ENCODE data around the gene PAK6. TPM values are rescaled to one million over a fixed set of nuclear protein-coding genes. Genes with fewer than 3 reads are reported as not detected.

The PAK6 gene
- total RNA-seq, 1 donor from 2014 or later: 13.2 TPM

- H3K36me3 Mint-ChIP-seq (ENCODE audit: insufficient read depth): peaks cover 14% of the 10 kb centered on the region
- DNase-seq (ENCODE audit: low spot score, unreplicated experiment): no peak
- TF ChIP-seq CTCF (IDR thresholded peaks at IDR 0.05; ENCODE audit: unreplicated experiment): no peak
- H3K4me1 Mint-ChIP-seq (ENCODE audit: low read depth): no peaks in the 10 kb centered on the region
- no peaks in the 10 kb centered on the region for H3K9me3 Mint-ChIP-seq (ENCODE audit: low read depth)
- H3K27ac Mint-ChIP-seq: no peak overlapping the region
- no peak overlapping the region for H3K4me3 Mint-ChIP-seq (ENCODE audit: low read depth)
- no peaks in the 10 kb centered on the region for H3K27me3 Mint-ChIP-seq
These were observed 34.8 kb upstream of the PAK6 start for GRCh38 chr15:40204100-40204499.

- no peaks in the 10 kb centered on the region for H3K4me1 Mint-ChIP-seq (ENCODE audit: low read depth)
- peak; percentile 86 for TF ChIP-seq CTCF (IDR thresholded peaks at IDR 0.05; ENCODE audit: unreplicated experiment)
- H3K4me3 Mint-ChIP-seq (ENCODE audit: low read depth): no peak overlapping the region
- no peaks in the 10 kb centered on the region for H3K9me3 Mint-ChIP-seq (ENCODE audit: low read depth)
- H3K27me3 Mint-ChIP-seq: no peaks in the 10 kb centered on the region
- peak; percentile 36 for DNase-seq (ENCODE audit: low spot score, unreplicated experiment)
- peaks cover 8% of the 10 kb centered on the region for H3K36me3 Mint-ChIP-seq (ENCODE audit: insufficient read depth)
- H3K27ac Mint-ChIP-seq: peak overlapping the region; percentile 29
These were observed 21.6 kb upstream of the PAK6 start for GRCh38 chr15:40217166-40217824.

- no peak overlapping the region for H3K4me3 Mint-ChIP-seq (ENCODE audit: low read depth)
- no peaks in the 10 kb centered on the region for H3K27me3 Mint-ChIP-seq
- peaks cover 7% of the 10 kb centered on the region for H3K36me3 Mint-ChIP-seq (ENCODE audit: insufficient read depth)
- no peaks in the 10 kb centered on the region for H3K4me1 Mint-ChIP-seq (ENCODE audit: low read depth)
- no peak overlapping the region for H3K27ac Mint-ChIP-seq
- H3K9me3 Mint-ChIP-seq (ENCODE audit: low read depth): no peaks in the 10 kb centered on the region
- no peak for TF ChIP-seq CTCF (IDR thresholded peaks at IDR 0.05; ENCODE audit: unreplicated experiment)
- no peak for DNase-seq (ENCODE audit: low spot score, unreplicated experiment)
These were observed 19.1 kb upstream of the PAK6 start for GRCh38 chr15:40219801-40220200.

- DNase-seq (ENCODE audit: low spot score, unreplicated experiment): no peak
- TF ChIP-seq CTCF (IDR thresholded peaks at IDR 0.05; ENCODE audit: unreplicated experiment): no peak
- Mint-ChIP-seq H3K4me1 (ENCODE audit: low read depth) (no peaks in the 10 kb centered on the region), H3K9me3 (ENCODE audit: low read depth) (no peaks in the 10 kb centered on the region), H3K4me3 (ENCODE audit: low read depth) (no peak overlapping the region), H3K36me3 (ENCODE audit: insufficient read depth) (peaks cover 8% of the 10 kb centered on the region), H3K27me3 (no peaks in the 10 kb centered on the region), H3K27ac (no peak overlapping the region)
These were observed 16.7 kb upstream of the PAK6 start for GRCh38 chr15:40222131-40222530.

- Mint-ChIP-seq H3K4me3 (ENCODE audit: low read depth) (no peak overlapping the region), H3K4me1 (ENCODE audit: low read depth) (no peaks in the 10 kb centered on the region), H3K27me3 (no peaks in the 10 kb centered on the region), H3K27ac (no peak overlapping the region), H3K9me3 (ENCODE audit: low read depth) (no peaks in the 10 kb centered on the region), H3K36me3 (ENCODE audit: insufficient read depth) (peaks cover 3% of the 10 kb centered on the region)
- TF ChIP-seq CTCF (IDR thresholded peaks at IDR 0.05; ENCODE audit: unreplicated experiment): no peak
- DNase-seq (ENCODE audit: low spot score, unreplicated experiment): no peak
These were observed 12.1 kb upstream of the PAK6 start for GRCh38 chr15:40226736-40227135.

All from progenitor cell of endocrine pancreas (in vitro differentiated cells).